Kidney tubule cell (primary cell): ENCODE results near the gene WDR74.
"Not testable (repeated sequence)": the region's sequence is repeated elsewhere in the genome, so short reads cannot be mapped to it uniquely, and the experiment has no call there.

Experiments
- DNase-seq: peaks from one replicate; pipeline ENCODE4 v3.0.0-alpha.2; 2018; ENCODE audit warnings: low spot score

Gene WDR74

DNA sequence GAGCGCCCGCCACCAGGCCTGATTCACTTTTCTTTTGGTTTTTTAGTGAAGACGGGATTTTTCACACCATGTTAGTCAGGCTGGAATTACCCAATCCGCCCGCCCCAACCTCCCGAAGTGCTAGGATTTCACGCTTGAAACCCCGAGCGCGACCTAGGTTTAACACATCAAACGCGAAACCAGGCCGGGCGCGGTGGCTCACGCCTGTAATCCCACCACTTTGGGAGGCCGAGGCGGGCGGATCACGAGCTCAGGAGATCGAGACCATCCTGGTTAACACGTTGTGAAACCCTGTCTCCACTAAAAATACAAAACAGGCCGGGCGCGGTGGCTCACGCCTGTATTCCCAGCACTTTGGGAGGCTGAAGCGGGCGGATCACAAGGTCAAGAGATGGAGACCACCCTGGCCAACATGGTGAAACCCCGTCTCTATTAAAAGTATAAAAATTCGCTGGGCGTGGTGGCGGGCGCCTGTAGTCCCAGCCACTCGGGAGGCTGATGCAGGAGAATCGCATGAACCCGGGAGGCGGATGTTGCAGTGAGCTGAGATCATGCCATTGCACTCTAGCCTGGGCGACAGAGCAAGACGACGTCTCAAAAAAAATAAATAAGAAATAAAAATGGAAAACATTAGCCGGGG, 1.5 kb upstream of the WDR74 start:
- peak; percentile 92 for DNase-seq

DNA sequence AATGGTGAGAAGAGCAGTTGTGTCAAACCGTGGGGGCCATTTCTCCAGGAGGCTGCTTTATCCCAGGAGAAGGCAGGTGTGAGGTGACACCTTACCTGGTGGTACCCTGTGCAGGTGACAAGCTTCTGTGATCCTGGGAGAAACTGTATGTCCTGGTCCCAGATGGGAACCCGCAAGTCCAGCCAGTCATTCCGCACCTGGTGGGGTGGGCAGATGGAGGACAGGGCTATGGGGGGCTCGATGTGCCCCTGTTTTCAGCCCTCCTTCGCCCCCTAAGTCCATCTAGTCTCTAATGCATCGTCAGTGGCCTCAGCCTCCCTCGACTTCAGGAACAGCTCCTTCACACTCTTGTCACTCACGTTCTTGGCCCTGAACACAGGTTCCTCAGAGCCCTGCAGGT, 4.1 kb downstream of the WDR74 start:
- no peak for DNase-seq

GRCh38 chr11:62832336-62833234, 6.8 kb downstream of the WDR74 start, which contains the start of gene TEX54:
Gene TEX54, minus strand, starts transcription at chr11:62832841.
- DNase-seq: no peak

- peak; percentile 98 for DNase-seq
Measured at GRCh38 chr11:62831520-62832335, 7.7 kb downstream of the WDR74 start, which contains the start of gene STX5. Gene STX5, minus strand, starts transcription at chr11:62832051. Its CDS starts 808 bp downstream, at chr11:62831243.

DNA sequence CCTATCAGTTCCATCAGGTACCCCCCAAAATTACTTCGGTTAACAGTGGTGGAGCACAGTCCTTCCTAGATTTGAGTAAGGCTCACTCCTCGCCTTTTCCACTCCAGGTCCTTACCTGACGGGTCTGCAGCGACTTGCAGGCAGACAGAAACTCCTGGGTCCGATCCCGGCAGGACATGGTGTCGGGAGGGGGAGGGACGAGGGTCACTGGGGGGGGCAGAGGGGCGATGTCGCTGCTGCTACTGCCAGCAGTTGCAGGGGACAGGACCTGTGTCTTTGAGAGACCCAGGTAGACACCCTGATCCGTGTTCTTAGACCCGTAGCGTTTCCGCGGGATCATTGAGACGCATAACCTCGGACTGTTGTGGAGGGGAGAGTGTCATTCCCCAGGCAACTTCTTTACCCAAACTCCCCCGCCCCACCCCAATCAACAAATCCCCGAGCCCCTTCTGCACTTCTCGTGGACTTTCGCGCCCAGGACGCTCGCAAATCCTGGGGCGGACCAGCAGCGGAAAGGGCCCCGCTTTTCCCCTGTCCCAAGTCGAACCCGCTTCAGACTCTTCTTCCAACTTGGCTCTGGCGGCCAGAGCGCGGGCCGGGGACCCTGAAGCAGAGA, 8.4 kb downstream of the WDR74 start:
- DNase-seq: no peak

GRCh38 chr11:62828130-62828529, 11.3 kb downstream of the WDR74 start:
- DNase-seq: not testable (repeated sequence)

DNA sequence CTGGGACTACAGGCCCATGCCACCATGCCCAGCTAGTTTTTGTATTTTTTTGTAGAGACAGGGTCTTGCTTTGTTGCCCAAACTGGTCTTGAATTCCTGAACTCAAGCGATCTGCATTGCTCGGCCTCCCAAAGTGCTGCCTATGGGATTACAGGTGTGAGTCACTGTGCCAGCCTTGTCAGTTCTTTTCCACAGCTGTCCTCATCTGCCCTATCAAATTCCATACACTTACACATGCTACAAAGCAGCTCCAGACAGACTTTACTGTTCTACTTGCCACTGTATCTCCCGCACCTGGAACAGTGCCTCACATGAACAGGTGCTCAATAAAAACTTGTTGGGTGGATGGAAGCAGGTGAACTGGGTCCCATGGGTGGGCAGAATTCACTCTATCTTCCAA, 15.7 kb downstream of the WDR74 start:
- DNase-seq: no peak

GRCh38 chr11:62817129-62817528, 22.3 kb downstream of the WDR74 start:
- DNase-seq: no peak

GRCh38 chr11:62816557-62816956, 22.8 kb downstream of the WDR74 start:
- no peak for DNase-seq

DNA sequence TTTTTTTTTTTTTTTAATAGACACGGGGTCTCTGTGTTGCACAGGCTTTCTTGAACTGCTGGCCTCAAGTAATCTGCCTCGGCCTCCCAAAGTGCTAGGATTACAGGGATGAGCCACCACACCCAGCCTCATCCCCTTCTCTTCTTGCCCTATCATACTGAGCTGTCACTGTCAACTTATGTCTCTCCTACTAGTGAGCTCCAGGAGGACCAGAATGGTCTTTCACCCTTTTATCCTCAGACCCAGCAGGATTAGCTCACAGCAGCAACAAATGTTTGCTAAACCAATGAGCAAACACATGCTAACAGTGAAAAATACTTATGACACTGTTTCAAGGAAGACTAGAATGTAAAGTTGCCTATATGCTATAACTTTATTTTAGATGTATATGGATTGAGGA, 27.7 kb downstream of the WDR74 start:
- DNase-seq: no peak

DNA sequence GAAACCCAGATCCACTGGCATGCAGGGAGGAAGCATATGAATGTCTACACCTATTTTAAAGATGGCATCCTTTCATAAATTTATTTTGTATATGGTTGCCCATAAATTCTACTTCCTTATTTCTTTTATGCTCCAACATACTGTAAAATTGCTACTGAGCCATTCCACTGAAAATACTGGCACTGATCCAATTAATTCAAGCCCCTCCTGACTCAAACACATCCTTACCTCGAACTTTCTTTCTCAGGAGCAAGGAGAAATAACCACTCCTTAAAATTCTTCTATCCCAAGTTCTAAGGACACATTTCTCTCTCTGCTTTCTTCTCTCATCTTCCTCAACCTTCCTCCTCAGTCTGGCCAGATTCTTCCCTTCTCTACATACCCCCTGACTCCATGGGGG, 28.6 kb downstream of the WDR74 start:
- DNase-seq: no peak

DNA sequence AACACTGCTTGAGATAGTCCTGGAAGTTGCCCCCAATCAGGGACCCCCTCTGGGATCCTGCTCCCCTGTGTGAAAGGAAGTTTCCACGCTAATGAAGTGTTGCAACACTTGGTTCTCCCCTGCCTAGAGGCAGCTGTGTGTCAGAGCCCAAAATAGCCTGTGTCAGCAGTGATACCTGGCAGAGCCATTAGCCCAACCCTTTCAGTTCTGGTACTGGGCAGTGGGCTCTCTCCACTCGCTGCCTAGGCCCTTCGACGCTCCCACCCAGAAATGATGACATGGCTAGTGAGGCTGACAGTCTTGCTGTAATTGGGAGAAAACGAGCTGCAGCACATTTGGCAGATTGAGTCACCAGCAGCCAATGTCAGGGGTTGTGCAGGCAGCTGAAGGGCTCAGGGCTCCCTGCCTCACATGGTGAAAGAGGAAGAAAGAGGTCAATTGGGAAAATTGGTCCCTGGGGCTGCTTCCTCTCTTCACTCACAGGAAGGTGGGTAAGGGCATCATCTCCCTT, 32.7 kb downstream of the WDR74 start:
- no peak for DNase-seq

DNA sequence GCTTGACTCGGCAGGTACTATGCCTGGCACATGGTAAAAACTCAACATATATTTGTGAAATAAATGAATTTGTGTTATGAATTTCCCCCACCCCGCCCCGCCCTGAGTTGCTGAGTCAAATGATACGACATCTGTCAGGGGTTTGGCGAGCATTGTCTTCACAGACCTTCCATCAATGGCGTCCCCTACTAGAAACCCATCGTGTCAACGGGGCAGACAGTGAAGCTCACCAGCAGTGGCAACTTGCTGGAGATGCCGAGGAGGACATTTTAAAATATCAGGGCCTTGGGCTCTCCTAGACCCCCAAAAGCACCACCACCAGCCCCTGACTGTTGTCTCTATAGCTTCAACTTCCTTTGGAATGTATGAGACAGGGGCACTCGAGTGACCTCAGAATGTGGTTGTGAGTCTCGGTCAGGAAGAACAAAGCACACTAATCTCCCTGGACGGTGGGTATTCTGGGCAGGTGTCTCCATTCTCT, 33.4 kb downstream of the WDR74 start:
- peak; percentile 44 for DNase-seq

GRCh38 chr11:62805076-62805892, 34.1 kb downstream of the WDR74 start, which contains the start of gene NXF1:
Gene NXF1, minus strand, starts transcription at chr11:62805440. Its CDS starts 84 bp downstream, at chr11:62805356.
- DNase-seq: peak; percentile 96

GRCh38 chr11:62804310-62805075, 34.9 kb downstream of the WDR74 start:
- DNase-seq: peak; percentile 45

DNA sequence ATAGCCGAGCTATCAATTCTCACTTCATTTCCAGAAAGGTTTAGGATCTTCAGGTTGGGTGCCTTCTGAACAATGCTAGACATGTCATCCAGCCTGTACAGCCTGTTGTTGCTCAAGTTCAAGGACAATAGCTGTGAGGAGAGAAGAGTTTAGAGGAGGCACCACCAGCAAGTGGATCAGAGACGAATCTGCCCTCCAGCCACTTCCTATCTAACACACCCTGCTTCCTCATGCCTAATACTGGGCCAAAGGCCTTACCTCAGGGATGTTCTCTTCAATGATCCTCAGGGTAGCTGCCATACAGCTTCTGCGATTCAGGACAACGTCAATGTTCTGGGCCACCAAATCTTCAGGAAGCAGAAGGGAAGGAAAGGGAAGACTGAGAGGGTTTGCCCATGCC, 38.3 kb downstream of the WDR74 start:
- DNase-seq: no peak

- DNase-seq: no peak
Measured at GRCh38 chr11:62799486-62799885, 39.9 kb downstream of the WDR74 start.

DNA sequence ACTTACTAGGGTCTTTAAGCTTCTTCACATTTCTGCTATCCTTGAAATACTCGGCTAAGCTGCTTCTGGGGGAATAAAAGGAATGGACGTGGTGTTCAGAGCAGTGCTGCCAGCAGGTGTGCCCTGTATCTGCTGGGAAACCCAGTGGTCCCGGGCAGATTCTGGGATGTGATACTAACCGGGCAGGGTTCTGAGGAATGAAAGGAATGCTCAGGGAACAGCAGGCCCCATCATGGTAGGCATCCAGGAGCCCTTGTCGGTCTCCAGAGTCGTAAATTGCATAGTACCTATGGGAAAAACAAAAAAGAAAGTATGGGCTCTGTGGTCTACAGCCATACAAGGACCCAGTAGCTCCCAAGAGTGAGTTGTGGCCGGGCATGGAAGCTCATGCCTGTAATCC, 43.1 kb downstream of the WDR74 start:
- DNase-seq: no peak

DNA sequence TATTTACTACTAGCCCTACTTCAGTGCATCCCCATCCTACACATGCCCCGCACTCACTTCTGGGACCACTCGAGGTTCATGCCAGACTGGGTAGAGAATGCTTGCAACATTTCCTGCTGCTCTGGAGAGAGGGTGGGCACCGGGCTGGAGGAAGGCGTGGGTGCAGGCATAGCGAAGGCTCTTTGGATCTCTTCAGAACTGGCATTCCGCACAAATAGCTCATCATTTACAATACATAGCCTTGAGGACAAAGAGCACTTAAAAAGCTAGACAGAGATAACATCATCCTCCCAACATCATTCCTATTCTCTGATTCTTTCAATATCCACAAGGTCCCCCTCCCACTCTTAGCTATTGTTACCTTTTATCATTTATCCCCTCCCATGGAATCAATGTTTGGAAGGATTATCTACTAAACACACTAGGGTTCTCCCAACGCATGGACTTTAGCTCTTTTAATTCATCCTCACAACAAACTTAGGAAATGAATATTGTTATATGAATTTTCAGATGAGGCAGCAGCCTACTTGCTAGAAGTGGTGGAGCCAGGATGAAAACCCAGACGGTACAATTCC, 45.1 kb downstream of the WDR74 start:
- DNase-seq: no peak

DNA sequence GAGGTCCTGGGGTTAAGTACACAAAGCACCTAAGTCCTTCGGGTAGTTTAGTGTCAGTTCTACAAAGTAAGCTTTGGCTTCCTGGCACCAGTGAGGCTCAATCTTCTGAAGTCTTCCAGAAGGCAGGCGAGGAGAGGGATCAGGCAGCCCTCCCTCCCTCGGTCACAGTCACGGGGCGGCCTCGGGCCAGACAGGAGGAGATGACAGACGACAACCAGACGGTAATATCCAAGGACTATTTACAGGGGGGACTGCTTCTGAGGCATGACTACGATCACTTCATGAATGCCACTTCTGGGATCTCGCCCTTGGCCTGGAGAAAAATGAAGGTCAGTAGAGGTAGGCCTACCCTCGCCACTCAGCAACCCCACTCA, 47.2 kb downstream of the WDR74 start:
- no peak for DNase-seq
